ENCODE measurements around the gene NID2. TPM values are rescaled to one million over a fixed set of nuclear protein-coding genes. Genes with fewer than 3 reads are reported as not detected.

NID2 gene
- total RNA-seq, 1 donor from 2014 or later, result 42.4 TPM

Other genes with a start within 250 kb of the NID2 start
- gene GNG2, start 208.4 kb downstream of the NID2 start, total RNA-seq (ENCODE audit: insufficient read depth, low replicate concordance), result 20.9 TPM
- gene RTRAF, start 79.5 kb downstream of the NID2 start, total RNA-seq (ENCODE audit: insufficient read depth, low replicate concordance), result 40.2 TPM
- 3.9 TPM for gene PTGDR, start 198.6 kb upstream of the NID2 start, total RNA-seq (ENCODE audit: insufficient read depth, low replicate concordance)
- 2.9 TPM for gene PTGER2, start 245.3 kb upstream of the NID2 start, total RNA-seq (ENCODE audit: insufficient read depth, low replicate concordance)